IMR-90 (cell line): ENCODE results near the gene VSX2. TPM values are rescaled to one million over a fixed set of nuclear protein-coding genes. Genes with fewer than 3 reads are reported as not detected.

Source experiments
- ATAC-seq: fragments of 200-7000 bp; cut with Tn5 transposase; 2 replicates; pipeline ENCODE4 v1.9.1; 2020; ENCODE audit warnings: low read depth, mild to moderate bottlenecking, moderate library complexity
- BruUV-seq: library from RNA; stranded (reverse); fragments of 400-500 nt; replicated peaks from 2 replicates; lab custom pipeline; 2021; lab: Mats Ljungman, UMichigan
- CTCF ChIA-PET: fragments of 300-600 bp; formaldehyde crosslinking; extraction: SDS; loops from one replicate; lab custom pipeline; 2021; ENCODE audit warnings: antibody characterized with exemption; lab: Yijun Ruan, JAX
- POLR2A ChIA-PET: fragments of 300-600 bp; sonication (Branson Sonifier 250); formaldehyde crosslinking; loops from one replicate; lab custom pipeline; 2022; ENCODE audit warnings: antibody characterized with exemption; ENCODE audit not compliant: unreplicated experiment; lab: Charles Lee
- DNase-seq: peaks from one replicate; pipeline ENCODE4 v3.0.0; 2013
- H2AFZ ChIP-seq: replicated peaks from 2 replicates; pipeline ENCODE3; 2013; ENCODE audit warnings: low read length, mild to moderate bottlenecking; ENCODE audit not compliant: poor library complexity
- H2AK5ac ChIP-seq: 2 replicates; pipeline ENCODE4 v1.6.1; 2013; ENCODE audit warnings: low read depth, low read length, inconsistent platforms
- H2AK9ac ChIP-seq: replicated peaks from 2 replicates; pipeline ENCODE3; 2013; ENCODE audit warnings: mild to moderate bottlenecking, low read depth, low read length, moderate library complexity; ENCODE audit not compliant: poor library complexity
- H2BK120ac ChIP-seq: 2 replicates; pipeline ENCODE4 v1.6.1; 2013; ENCODE audit warnings: low read depth, low read length, inconsistent platforms
- H2BK15ac ChIP-seq: 3 replicates; pipeline ENCODE4 v1.6.1; 2013; ENCODE audit warnings: low read depth, low read length, inconsistent platforms
- H2BK20ac ChIP-seq: 2 replicates; pipeline ENCODE4 v1.6.1; 2013; ENCODE audit warnings: low read depth, mild to moderate bottlenecking, inconsistent platforms, low read length, moderate library complexity
- H2BK5ac ChIP-seq: 2 replicates; pipeline ENCODE4 v1.6.1; 2013; ENCODE audit warnings: mild to moderate bottlenecking, low read depth, low read length, inconsistent platforms; ENCODE audit not compliant: poor library complexity, severe bottlenecking
- H3K14ac ChIP-seq: replicated peaks from 2 replicates; pipeline ENCODE4 v1.6.1; 2013; ENCODE audit warnings: low read depth, low read length, inconsistent platforms
- H3K18ac ChIP-seq: 2 replicates; pipeline ENCODE4 v1.6.1; 2013; ENCODE audit warnings: low read depth, low read length, control low read depth
- H3K23ac ChIP-seq: 2 replicates; pipeline ENCODE4 v1.6.1; 2013; ENCODE audit warnings: low read depth, low read length, inconsistent platforms
- H3K27ac ChIP-seq: 2 replicates; pipeline ENCODE4 v1.5.1; 2013; ENCODE audit warnings: mild to moderate bottlenecking, control low read depth, low read length; ENCODE audit not compliant: insufficient read depth
- H3K27me3 ChIP-seq: 2 replicates; pipeline ENCODE4 v1.6.1; 2013; ENCODE audit warnings: low read length; ENCODE audit not compliant: control insufficient read depth, insufficient read depth
- H3K36me3 ChIP-seq: 2 replicates; pipeline ENCODE4 v1.6.1; 2013; ENCODE audit warnings: low read length, mixed read lengths; ENCODE audit not compliant: control insufficient read depth, insufficient read depth
- H3K4ac ChIP-seq: 2 replicates; pipeline ENCODE4 v1.6.1; 2013; ENCODE audit warnings: low read depth, low read length, inconsistent platforms
- H3K4me1 ChIP-seq: 2 replicates; pipeline ENCODE4 v1.6.1; 2013; ENCODE audit warnings: low read length, mixed read lengths; ENCODE audit not compliant: control insufficient read depth, insufficient read depth
- H3K4me2 ChIP-seq: 2 replicates; pipeline ENCODE4 v1.6.1; 2013; ENCODE audit warnings: low read depth, mild to moderate bottlenecking, control low read depth, low read length, moderate library complexity
- H3K4me3 ChIP-seq: 2 replicates; pipeline ENCODE4 v1.5.1; 2013; ENCODE audit warnings: low read depth, mild to moderate bottlenecking, control low read depth, low read length, moderate library complexity; ENCODE audit not compliant: insufficient read depth
- H3K56ac ChIP-seq: 2 replicates; pipeline ENCODE4 v1.6.1; 2013; ENCODE audit warnings: low read length, inconsistent platforms; ENCODE audit not compliant: insufficient read depth; ENCODE audit errors: extremely low read depth
- H3K79me1 ChIP-seq, 2 experiments: 2 replicates each; pipeline ENCODE4 v1.6.1; 2013; ENCODE audit warnings: low read length in 2 of 2, inconsistent platforms in 1 of 2, low read depth in 1 of 2
- H3K9ac ChIP-seq: 2 replicates; pipeline ENCODE4 v1.6.1; 2013; ENCODE audit warnings: low read depth, low read length, control low read depth
- H3K9me1 ChIP-seq: 2 replicates; pipeline ENCODE4 v1.6.1; 2013; ENCODE audit warnings: low read length, inconsistent platforms; ENCODE audit not compliant: insufficient read depth
- H3K9me3 ChIP-seq: 2 replicates; pipeline ENCODE4 v1.6.1; 2013; ENCODE audit warnings: low read length; ENCODE audit not compliant: control insufficient read depth, insufficient read depth
- H4K20me1 ChIP-seq: 2 replicates; pipeline ENCODE4 v1.6.1; 2013; ENCODE audit warnings: low read length, inconsistent platforms; ENCODE audit not compliant: insufficient read depth
- H4K5ac ChIP-seq: 2 replicates; pipeline ENCODE4 v1.6.1; 2013; ENCODE audit warnings: mild to moderate bottlenecking, low read depth, low read length, control low read depth
- H4K8ac ChIP-seq, 2 experiments: 2 replicates each; pipeline ENCODE4 v1.6.1; 2013; ENCODE audit warnings: low read depth in 2 of 2, low read length in 2 of 2, control low read depth in 1 of 2, inconsistent platforms in 1 of 2
- H4K91ac ChIP-seq: 2 replicates; pipeline ENCODE4 v1.6.1; 2013; ENCODE audit warnings: low read depth, low read length, inconsistent platforms; ENCODE audit not compliant: insufficient read depth
- BHLHE40 ChIP-seq: fragments of 150-350 bp; IDR thresholded peaks from 2 replicates; pipeline ENCODE4 v1.6.1; 2016; ENCODE audit warnings: mild to moderate bottlenecking, low read depth, low read length
- CEBPB ChIP-seq: IDR thresholded peaks from 2 replicates; pipeline ENCODE4 v1.6.1; 2012; ENCODE audit warnings: low read depth, low read length, improper control_type of control experiment
- CHD1 ChIP-seq: IDR thresholded peaks from 2 replicates; pipeline ENCODE4 v1.6.1; 2012; ENCODE audit warnings: low read depth, low read length, improper control_type of control experiment
- CTCF ChIP-seq: conservative IDR thresholded peaks from 2 replicates; pipeline ENCODE4 v1.5.1; 2012; ENCODE audit warnings: mild to moderate bottlenecking, low read depth, low read length, improper control_type of control experiment
- ELK1 ChIP-seq: fragments of 150-350 bp; IDR thresholded peaks from 2 replicates; pipeline ENCODE4 v1.6.1; 2016; ENCODE audit warnings: low read depth, mild to moderate bottlenecking, low read length, moderate library complexity, borderline replicate concordance
- FOS ChIP-seq: fragments of 150-350 bp; IDR thresholded peaks from 2 replicates; pipeline ENCODE4 v1.6.1; 2016; ENCODE audit warnings: low read depth, low read length
- MAFK ChIP-seq: IDR thresholded peaks from 2 replicates; pipeline ENCODE4 v1.6.1; 2012; ENCODE audit warnings: low read depth, low read length, improper control_type of control experiment
- MAZ ChIP-seq: IDR thresholded peaks from 2 replicates; pipeline ENCODE4 v1.6.1; 2012; ENCODE audit warnings: low read depth, mild to moderate bottlenecking, low read length, improper control_type of control experiment, moderate library complexity, borderline replicate concordance
- MXI1 ChIP-seq: IDR thresholded peaks from 2 replicates; pipeline ENCODE4 v1.6.1; 2012; ENCODE audit warnings: low read depth, mild to moderate bottlenecking, low read length, moderate library complexity, borderline replicate concordance
- NFE2L2 ChIP-seq: fragments of 150-350 bp; IDR thresholded peaks from 2 replicates; pipeline ENCODE4 v1.6.1; 2016; ENCODE audit warnings: low read depth, mild to moderate bottlenecking, low read length
- POLR2A ChIP-seq: IDR thresholded peaks from 2 replicates; pipeline ENCODE4 v1.6.1; 2012; ENCODE audit warnings: mild to moderate bottlenecking, low read depth, low read length
- RAD21 ChIP-seq: IDR thresholded peaks from 2 replicates; pipeline ENCODE4 v1.6.1; 2012; ENCODE audit warnings: low read length, improper control_type of control experiment
- RFX5 ChIP-seq: IDR thresholded peaks from 2 replicates; pipeline ENCODE4 v1.8.0; 2012; ENCODE audit warnings: low read depth, mild to moderate bottlenecking, low read length, moderate library complexity
- SMC3 ChIP-seq: fragments of 150-350 bp; IDR thresholded peaks from 2 replicates; pipeline ENCODE4 v1.6.1; 2016; ENCODE audit warnings: low read depth, mild to moderate bottlenecking, antibody characterized with exemption, low read length, moderate library complexity
- USF2 ChIP-seq: fragments of 150-350 bp; IDR thresholded peaks from 2 replicates; pipeline ENCODE4 v1.6.1; 2017; ENCODE audit warnings: mild to moderate bottlenecking, antibody characterized with exemption, low read length, low read depth
- WGBS, 2 experiments: methylation state at CpG; one replicate each; pipeline versions ENCODE4 v1.1.5 to v1.1.7; 2013; ENCODE audit warnings: missing lambda C conversion rate in 2 of 2; ENCODE audit not compliant: insufficient read length in 1 of 2; ENCODE audit errors: extremely low coverage in 2 of 2; 5-methylcytosine and 5-hydroxymethylcytosine counted together
- dilution Hi-C: fragments of 300-500 bp; cut with HindIII; formaldehyde crosslinking; loops from one replicate; pipeline ENCODE4 v1.14.3; 2018; ENCODE audit warnings: low sequenced_read_pairs; ENCODE audit not compliant: unreplicated experiment
- in situ Hi-C: fragments of 300-500 bp; cut with MboI; formaldehyde crosslinking; loops from 3 replicates; pipeline ENCODE4 v1.14.3; 2019; ENCODE audit warnings: low sequenced_read_pairs, inconsistent platforms, mixed read lengths
- intact Hi-C: fragments of 100-400 bp; cut with micrococcal nuclease; formaldehyde crosslinking; loops from 2 replicates; pipeline ENCODE4 v1.10.0; 2022
- polyA plus RNA-seq, 3 experiments: library from polyadenylated mRNA; depleted of rRNA; stranded (reverse); fragments of >200 nt; gene quantifications; 2 replicates each; pipeline ENCODE4 v1.2.3, GENCODE V29; 2012; ENCODE audit warnings: low replicate concordance in 1 of 3
- total RNA-seq: library from RNA; depleted of rRNA; stranded (reverse); fragments of >200 nt; gene quantifications from 2 replicates; pipeline ENCODE4 v1.2.3, GENCODE V29; 2012

Gene VSX2
- total and polyA plus RNA-seq, 2 of the 4 experiments (the other 2 are of a cell fraction): not detected

DNA sequence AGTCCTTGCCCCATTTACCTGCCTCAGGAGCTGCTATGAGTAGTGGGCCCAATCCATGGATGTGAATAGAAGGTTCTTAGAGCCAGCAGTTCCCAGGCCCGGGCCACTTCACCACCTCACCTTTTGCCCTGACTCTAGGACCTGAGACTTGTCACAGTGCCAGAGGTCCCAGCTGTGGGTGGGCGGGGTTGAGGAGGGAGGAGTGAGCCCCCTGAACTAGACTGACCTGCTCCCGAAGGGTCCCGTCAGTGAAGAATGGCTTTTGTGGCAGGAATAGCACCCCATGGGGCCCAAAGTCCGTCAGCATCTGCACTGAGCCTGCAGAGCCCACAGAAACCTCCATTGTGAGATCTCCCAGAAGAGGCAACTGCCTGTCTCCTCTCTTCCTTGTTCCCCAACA lies 50.6 kb downstream of the VSX2 start:
- H3K79me1 ChIP-seq: peaks cover 0 to 20% of the 10 kb centered on the region in 2 experiments; a peak in 2 of 4 replicates
- H3K18ac ChIP-seq: no peak overlapping the region
- no peak overlapping the region for H3K23ac ChIP-seq
- H3K14ac ChIP-seq: no peak overlapping the region
- H2BK15ac ChIP-seq: no peak overlapping the region
- peaks cover 15% of the 10 kb centered on the region; the same call in 1 of the 2 replicates for H4K20me1 ChIP-seq
- no peak overlapping the region for H4K91ac ChIP-seq
- dilution Hi-C loops: no loop called here
- H2AK9ac ChIP-seq: no peak overlapping the region
- no peak overlapping the region for H2BK5ac ChIP-seq
- H2AFZ ChIP-seq: no peak overlapping the region
- H4K8ac ChIP-seq: no peak overlapping the region
- no peak overlapping the region for H3K4me3 ChIP-seq
- intact Hi-C loops: no loop called here
- H3K9me1 ChIP-seq: no peaks in the 10 kb centered on the region
- CTCF ChIA-PET: no interaction called here
- H3K4me2 ChIP-seq: no peak overlapping the region
- H4K5ac ChIP-seq: no peak overlapping the region
- DNase-seq (no peak), ATAC-seq (no peak)
- no peak for TF ChIP-seq USF2
- TF ChIP-seq NFE2L2: no peak
- TF ChIP-seq MAFK: no peak
- no peak for TF ChIP-seq RAD21
- no peak for TF ChIP-seq CTCF
- no peak for TF ChIP-seq SMC3
- no peak for TF ChIP-seq POLR2A
- TF ChIP-seq MAZ: no peak
- no peak for TF ChIP-seq CHD1
- no peak for TF ChIP-seq MXI1
- TF ChIP-seq CEBPB: no peak
- TF ChIP-seq RFX5: no peak
- TF ChIP-seq ELK1: no peak
- no peak for TF ChIP-seq BHLHE40
- no peak for TF ChIP-seq FOS
- in situ Hi-C loops: no loop called here
- H3K9me3 ChIP-seq: no peaks in the 10 kb centered on the region
- no peak overlapping the region for H3K4ac ChIP-seq
- BruUV-seq: no TSS peak
- H3K4me1 ChIP-seq: no peaks in the 10 kb centered on the region
- H2BK20ac ChIP-seq: no peak overlapping the region
- POLR2A ChIA-PET: interaction anchor here (0.6 kb wide), 1 partner anchor 33 kb away, joined by 4 read pairs; no protein-coding TSS in a partner anchor
- no peak overlapping the region for H3K56ac ChIP-seq
- H2AK5ac ChIP-seq: no peak overlapping the region
- WGBS, 2 experiments: 81% methylated on average over 3 of the region's 5 CpGs; no CpG with 5 or more reads in 1 of the 2 experiments
- peaks cover 72% of the 10 kb centered on the region for H3K36me3 ChIP-seq
- no peak overlapping the region for H2BK120ac ChIP-seq
- no peak overlapping the region for H3K9ac ChIP-seq
- no peak overlapping the region for H3K27ac ChIP-seq
- no peaks in the 10 kb centered on the region for H3K27me3 ChIP-seq
